Endothelial cell (in vitro differentiated cells): ENCODE measurements around the gene PKD2. TPM values are rescaled to one million over a fixed set of nuclear protein-coding genes. Genes with fewer than 3 reads are reported as not detected.
A peak's percentile ranks its signal among the peaks of the same experiment; 100 is the strongest.
"Not testable (repeated sequence)": the region's sequence is repeated elsewhere in the genome, so short reads cannot be mapped to it uniquely, and the experiment has no call there.

Source experiments
- DNase-seq: peaks from one replicate; pipeline ENCODE4 v3.0.0; 2021; ENCODE audit warnings: low spot score
- H3K27ac Mint-ChIP-seq: one replicate; pipeline ENCODE4 v1.8.0; 2021; ENCODE audit warnings: mixed read lengths, inconsistent platforms; ENCODE audit not compliant: unreplicated experiment
- H3K27me3 Mint-ChIP-seq: one replicate; pipeline ENCODE4 v1.8.0; 2021; ENCODE audit warnings: mild to moderate bottlenecking, moderate library complexity, mixed read lengths, inconsistent platforms; ENCODE audit not compliant: unreplicated experiment
- H3K36me3 Mint-ChIP-seq: one replicate; pipeline ENCODE4 v1.8.0; 2021; ENCODE audit warnings: mild to moderate bottlenecking, low read depth, mixed read lengths, inconsistent platforms; ENCODE audit not compliant: unreplicated experiment
- H3K4me1 Mint-ChIP-seq: one replicate; pipeline ENCODE4 v1.8.0; 2021; ENCODE audit warnings: mild to moderate bottlenecking, mixed read lengths, inconsistent platforms; ENCODE audit not compliant: unreplicated experiment
- H3K4me3 Mint-ChIP-seq: one replicate; pipeline ENCODE4 v1.8.0; 2021; ENCODE audit warnings: mild to moderate bottlenecking, mixed read lengths, inconsistent platforms; ENCODE audit not compliant: unreplicated experiment
- H3K9me3 Mint-ChIP-seq: one replicate; pipeline ENCODE4 v1.8.0; 2021; ENCODE audit warnings: mixed read lengths, inconsistent platforms; ENCODE audit not compliant: unreplicated experiment
- total RNA-seq: library from RNA; stranded (reverse); fragmentation: NEBNext Ultra II Directional; extraction: Animal tissue kit (Norgen Biotek cat#: 25700); gene quantifications from one replicate; pipeline ENCODE4 v1.2.1, GENCODE V29; 2021; ENCODE audit not compliant: unreplicated experiment
- TF ChIP-seq, protein P1 (sequence below): fragments of 200-600 bp; sonication (generic); IDR thresholded peaks from one replicate; pipeline ENCODE4 v1.5.0; 2021; ENCODE audit warnings: antibody characterized with exemption; ENCODE audit not compliant: unreplicated experiment

Gene PKD2
- total RNA-seq, 1 donor from 2014 or later = 31.1 TPM

DNA sequence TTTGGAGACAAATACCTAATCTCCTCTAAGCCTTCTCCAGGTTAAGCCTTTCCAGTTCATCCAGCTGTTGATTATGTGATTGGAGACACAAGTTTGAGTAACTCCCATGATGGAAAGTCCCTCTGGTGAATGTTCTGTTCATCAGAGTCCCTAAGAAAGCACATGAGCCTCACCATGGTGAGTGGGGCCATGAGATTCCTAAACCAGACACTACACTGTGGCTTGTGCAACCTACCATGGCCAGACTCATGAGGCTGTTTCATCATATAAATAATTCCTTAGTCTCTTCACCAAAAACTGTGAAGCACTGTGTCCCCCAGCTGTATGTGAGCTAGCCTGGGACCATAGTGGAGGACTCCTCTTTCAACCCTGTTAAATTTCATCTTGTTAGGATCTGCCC, 14.4 kb downstream of the PKD2 start:
- H3K36me3 Mint-ChIP-seq = peaks cover 23% of the 10 kb centered on the region
- TF ChIP-seq, protein P1, sequence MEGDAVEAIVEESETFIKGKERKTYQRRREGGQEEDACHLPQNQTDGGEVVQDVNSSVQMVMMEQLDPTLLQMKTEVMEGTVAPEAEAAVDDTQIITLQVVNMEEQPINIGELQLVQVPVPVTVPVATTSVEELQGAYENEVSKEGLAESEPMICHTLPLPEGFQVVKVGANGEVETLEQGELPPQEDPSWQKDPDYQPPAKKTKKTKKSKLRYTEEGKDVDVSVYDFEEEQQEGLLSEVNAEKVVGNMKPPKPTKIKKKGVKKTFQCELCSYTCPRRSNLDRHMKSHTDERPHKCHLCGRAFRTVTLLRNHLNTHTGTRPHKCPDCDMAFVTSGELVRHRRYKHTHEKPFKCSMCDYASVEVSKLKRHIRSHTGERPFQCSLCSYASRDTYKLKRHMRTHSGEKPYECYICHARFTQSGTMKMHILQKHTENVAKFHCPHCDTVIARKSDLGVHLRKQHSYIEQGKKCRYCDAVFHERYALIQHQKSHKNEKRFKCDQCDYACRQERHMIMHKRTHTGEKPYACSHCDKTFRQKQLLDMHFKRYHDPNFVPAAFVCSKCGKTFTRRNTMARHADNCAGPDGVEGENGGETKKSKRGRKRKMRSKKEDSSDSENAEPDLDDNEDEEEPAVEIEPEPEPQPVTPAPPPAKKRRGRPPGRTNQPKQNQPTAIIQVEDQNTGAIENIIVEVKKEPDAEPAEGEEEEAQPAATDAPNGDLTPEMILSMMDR = no peak
- no peak for DNase-seq

GRCh38 chr4:88022289-88022688, 14.9 kb downstream of the PKD2 start:
- H3K27ac Mint-ChIP-seq = no peak overlapping the region
- H3K4me3 Mint-ChIP-seq = no peak overlapping the region
- DNase-seq = no peak
- H3K9me3 Mint-ChIP-seq = peaks cover 9% of the 10 kb centered on the region
- no peaks in the 10 kb centered on the region for H3K4me1 Mint-ChIP-seq
- peaks cover 3% of the 10 kb centered on the region for H3K27me3 Mint-ChIP-seq
- peaks cover 25% of the 10 kb centered on the region for H3K36me3 Mint-ChIP-seq
- TF ChIP-seq, protein P1 = no peak

More for the DNA sequence above, 14.4 kb downstream of the PKD2 start:
- Mint-ChIP-seq H3K27ac (no peak overlapping the region), H3K9me3 (peaks cover 9% of the 10 kb centered on the region), H3K27me3 (peaks cover 3% of the 10 kb centered on the region), H3K4me1 (no peaks in the 10 kb centered on the region), H3K4me3 (no peak overlapping the region)

- not testable (repeated sequence) for DNase-seq, H3K27me3 Mint-ChIP-seq
- H3K36me3 Mint-ChIP-seq = peaks cover 34% of the 10 kb centered on the region
Measured at GRCh38 chr4:88025868-88026661, 18.6 kb downstream of the PKD2 start.

DNA sequence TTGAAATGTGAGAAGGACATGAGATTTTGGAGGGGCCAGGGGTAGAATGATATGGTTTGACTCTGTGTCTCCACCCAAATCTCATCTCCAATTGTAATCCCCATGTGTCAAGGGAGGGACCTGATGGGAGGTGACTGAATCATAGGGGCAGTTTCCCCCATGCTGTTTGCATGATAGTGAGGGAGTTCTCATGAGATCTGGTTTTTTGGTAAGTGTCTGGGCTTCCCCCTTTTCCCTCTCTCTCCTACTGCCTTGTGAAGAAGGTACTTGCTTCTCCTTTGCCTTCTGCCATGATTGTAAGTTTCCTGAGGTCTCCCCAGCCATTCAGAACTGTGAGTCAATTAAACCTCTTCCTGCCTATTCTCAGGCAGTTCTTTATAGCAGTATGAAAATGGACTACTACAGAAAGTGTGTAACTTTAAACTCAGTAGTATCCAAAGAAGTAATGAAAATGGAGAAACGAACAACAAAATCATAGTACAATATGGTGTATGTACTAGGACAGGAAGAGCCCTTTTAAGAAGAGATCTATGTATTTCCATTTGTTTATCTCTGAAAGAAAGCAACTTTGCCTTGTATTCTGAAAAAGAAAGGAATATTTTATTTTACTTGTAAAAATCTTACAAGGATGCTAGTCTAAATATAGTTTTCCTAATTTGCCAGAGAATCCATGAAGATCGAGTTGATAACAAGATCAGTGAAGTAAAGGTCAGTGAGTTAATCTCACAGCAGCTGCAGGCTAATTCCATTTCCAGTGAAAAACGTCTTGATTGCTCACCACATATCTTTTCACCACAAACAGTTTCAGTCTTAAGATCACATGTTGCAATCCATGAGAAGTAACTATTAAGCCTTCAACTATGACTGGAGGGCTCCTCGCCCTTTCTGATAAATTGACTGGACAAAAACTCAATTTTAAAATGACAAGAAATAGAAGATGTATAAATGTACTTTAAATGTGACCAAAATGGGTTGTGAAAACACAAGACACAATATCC, 20.5 kb downstream of the PKD2 start:
- H3K9me3 Mint-ChIP-seq = peaks cover 9% of the 10 kb centered on the region
- H3K27ac Mint-ChIP-seq = no peak overlapping the region
- TF ChIP-seq, protein P1 = no peak
- H3K4me3 Mint-ChIP-seq = peak overlapping the region; percentile 28
- H3K36me3 Mint-ChIP-seq = peaks cover 34% of the 10 kb centered on the region
- H3K4me1 Mint-ChIP-seq = peaks cover 9% of the 10 kb centered on the region
- DNase-seq = no peak
- H3K27me3 Mint-ChIP-seq = peaks cover 3% of the 10 kb centered on the region

More at GRCh38 chr4:88025868-88026661, 18.6 kb downstream of the PKD2 start:
- H3K4me1 Mint-ChIP-seq, H3K27ac Mint-ChIP-seq, H3K9me3 Mint-ChIP-seq: not testable (repeated sequence)
- peak overlapping the region; percentile 84 for H3K4me3 Mint-ChIP-seq

GRCh38 chr4:88028946-88029345, 21.5 kb downstream of the PKD2 start:
- peak overlapping the region; percentile 25 for H3K27ac Mint-ChIP-seq
- peaks cover 26% of the 10 kb centered on the region for H3K36me3 Mint-ChIP-seq
- DNase-seq = no peak
- TF ChIP-seq, protein P1 = no peak
- H3K4me1 Mint-ChIP-seq = peaks cover 9% of the 10 kb centered on the region
- peaks cover 3% of the 10 kb centered on the region for H3K27me3 Mint-ChIP-seq
- peaks cover 9% of the 10 kb centered on the region for H3K9me3 Mint-ChIP-seq
- no peak overlapping the region for H3K4me3 Mint-ChIP-seq
